HG03025 (cell line): ENCODE measurements around the gene GMDS.

Experiments used
- ATAC-seq: cut with Tn5 transposase; IDR thresholded peaks from one replicate; pipeline ENCODE4 v1.9.1; 2021; ENCODE audit warnings: mild to moderate bottlenecking, moderate library complexity; ENCODE audit not compliant: unreplicated experiment, low FRiP score

GMDS gene

GRCh38 chr6:1796706-1797529 lies 448.5 kb downstream of the GMDS start:
- ATAC-seq = peak; percentile 84

DNA sequence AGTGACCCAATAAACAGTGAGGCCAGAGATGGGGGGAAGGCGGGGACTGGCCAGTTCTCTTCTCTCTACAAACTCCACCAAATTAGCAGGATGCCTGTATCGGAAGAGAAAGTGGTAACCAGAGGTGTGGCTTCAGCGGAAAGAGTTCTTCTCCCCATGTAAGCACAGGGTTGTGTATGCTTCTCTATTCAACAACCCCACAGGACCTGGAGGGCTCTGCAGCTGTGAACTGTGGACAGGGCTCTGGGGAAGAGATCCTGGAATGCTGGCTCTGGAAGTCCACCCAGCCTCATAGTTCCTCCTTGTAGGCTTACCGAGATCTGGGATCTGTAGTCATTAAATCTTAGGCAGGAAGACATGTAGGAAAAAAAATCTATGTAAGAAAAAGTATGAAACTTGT lies 449.5 kb downstream of the GMDS start:
- no peak for ATAC-seq

DNA sequence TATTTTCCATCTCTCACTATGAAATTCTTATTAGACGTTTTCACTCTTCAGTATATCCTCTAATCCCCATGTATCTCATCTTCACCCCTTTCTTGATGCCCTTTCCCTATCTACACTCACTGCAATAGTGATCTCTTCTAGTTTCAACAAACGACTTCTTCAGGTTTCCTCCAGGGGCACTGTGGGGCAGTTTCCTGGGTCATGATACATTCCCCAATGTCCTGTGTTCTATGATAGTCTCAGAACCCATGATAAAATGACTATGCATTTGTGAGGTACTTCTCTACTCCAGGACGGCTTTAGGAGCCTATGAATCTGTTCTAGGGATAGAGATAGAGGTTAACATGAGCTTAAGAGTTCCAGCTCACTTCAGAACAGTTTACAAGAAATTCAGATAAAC lies 452.4 kb downstream of the GMDS start:
- ATAC-seq = no peak

DNA sequence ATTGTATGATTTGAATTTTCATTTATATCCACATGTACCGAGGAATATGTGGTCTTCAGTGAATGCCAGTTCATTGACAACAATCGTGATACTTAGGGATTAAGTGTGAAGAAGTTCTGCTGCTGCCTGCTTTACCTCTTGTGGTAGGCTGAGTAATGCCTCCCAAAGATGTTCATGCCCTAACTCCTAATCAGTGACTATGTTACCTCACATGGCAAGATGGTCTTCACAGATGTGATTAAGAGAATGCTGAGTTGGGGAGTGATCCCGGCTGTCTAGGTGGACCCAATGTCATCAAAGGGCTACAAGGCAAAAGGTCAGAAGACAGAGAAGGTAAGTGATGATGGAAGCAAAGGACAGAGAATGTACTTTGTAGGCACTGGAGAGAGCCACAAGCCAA lies 454.7 kb downstream of the GMDS start:
- ATAC-seq = no peak

DNA sequence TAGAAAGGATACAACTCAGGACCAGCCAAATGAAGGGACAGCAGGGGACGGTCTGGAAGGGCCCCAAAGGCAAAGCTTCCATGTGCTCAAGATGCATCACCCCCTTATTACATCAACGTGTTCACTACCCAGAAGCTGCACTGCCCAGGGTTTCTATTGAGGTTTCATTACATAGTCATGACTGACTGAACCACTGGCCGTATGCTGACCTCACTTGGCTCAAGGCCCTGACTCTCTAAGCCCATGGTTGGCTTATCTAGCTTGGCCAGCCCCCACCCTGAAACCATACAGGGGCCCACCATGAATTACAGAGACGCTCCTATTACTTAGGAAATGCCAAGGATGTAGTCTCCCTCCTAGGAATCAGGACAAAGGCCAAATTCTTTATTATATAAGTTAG lies 456.3 kb downstream of the GMDS start:
- ATAC-seq = no peak

GRCh38 chr6:1787894-1788293 lies 457.5 kb downstream of the GMDS start:
- ATAC-seq = no peak

DNA sequence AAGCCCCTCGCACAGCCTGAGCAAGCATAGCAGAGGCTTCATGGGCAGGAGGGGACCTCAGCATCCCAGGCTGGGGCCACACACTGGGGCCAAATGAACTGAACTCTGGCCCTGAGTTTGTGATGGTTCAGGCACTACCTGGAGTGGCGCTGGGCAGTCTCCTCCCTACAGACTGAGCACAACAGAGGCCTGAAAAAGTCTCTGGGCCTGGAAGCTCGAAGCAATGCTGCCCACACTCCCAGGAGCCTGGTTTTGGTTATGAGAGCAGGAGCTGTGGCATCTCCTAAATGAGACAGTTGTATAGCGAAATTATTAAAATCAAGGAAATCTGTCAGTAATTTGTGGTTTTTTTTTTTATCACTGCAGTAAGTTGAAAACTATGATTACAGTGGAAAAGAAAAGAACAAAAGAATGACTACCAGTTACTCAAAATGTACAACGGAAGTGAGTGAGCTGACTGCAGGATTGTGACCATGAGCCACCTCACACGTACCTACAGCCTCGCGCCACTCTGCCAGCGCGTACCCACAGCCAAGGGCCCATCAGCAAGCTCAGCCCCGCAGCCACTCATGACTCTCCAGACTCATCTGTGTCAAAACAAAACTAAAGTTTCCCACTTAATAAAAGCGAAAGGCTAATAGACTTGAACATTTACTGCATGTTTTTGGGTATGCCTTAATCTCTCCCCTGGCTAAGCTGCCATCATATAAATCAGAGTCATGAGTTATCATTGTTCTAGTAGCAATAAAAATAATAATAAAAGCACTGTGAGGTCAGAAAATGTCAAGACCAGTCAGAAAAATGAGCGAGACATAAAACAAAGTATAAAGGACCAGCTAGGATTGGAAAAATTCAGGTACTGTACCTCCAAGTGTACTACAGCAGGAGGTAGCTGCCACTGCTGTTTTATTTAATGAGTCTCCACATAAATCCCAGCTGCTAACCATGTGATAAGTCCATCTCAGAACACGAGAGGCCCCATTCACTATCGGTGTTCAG lies 458.7 kb downstream of the GMDS start:
- ATAC-seq = no peak

DNA sequence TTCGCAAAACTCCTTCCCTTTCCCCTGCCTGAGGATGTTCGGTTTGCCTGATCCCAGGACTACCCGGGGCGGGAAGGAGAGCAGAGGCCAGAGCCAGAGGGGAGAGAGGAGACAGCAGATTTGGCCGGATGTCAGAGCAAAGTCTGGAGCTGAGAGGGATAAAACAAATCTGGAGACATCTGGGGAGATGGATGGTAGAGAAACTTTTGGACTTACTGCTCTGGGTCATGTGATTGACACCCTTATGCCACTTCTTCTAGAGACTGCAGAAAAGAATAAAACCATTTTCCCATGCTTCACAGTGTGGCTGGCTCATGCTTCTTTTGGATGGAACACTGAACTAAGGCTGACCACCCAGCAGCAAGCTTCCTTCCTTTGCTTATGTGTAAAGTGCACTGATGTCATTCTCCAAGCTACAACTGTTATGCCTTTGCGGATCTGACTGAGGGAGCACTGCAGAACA lies 461.0 kb downstream of the GMDS start:
- no peak for ATAC-seq

GRCh38 chr6:1781817-1782184 lies 463.6 kb downstream of the GMDS start:
- no peak for ATAC-seq

DNA sequence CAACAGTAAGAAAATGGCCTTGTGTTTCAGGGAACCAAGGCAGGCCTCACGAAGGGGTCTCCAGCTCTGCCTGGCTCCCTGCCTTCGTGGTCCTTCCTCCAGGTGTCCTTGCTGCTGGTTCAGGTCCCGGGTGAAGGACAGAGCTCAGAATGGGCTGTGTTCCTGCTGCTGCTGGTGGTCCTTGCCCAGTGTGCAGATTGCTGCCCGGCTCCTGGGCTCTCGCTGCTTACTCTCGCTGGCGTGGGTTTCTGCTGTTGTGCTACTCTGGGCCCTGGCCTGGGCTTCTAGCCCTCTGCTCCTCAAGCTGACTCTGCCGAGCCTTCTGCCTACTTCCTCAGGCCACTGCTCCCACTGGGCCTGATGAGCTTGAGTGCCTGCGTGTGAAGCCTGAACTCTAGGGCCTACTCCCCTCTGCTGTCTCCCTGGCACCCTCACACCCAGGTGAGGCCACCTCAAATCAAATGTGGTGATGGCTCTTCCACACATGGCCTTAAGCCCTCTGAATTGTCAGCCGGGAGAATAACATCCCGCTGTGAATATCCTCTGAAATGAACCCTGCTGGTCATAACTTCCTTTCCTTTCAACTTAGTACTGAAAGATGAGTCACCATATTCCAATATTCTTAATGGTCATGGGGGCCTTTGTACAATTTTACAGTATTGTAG lies 464.1 kb downstream of the GMDS start:
- ATAC-seq = no peak

DNA sequence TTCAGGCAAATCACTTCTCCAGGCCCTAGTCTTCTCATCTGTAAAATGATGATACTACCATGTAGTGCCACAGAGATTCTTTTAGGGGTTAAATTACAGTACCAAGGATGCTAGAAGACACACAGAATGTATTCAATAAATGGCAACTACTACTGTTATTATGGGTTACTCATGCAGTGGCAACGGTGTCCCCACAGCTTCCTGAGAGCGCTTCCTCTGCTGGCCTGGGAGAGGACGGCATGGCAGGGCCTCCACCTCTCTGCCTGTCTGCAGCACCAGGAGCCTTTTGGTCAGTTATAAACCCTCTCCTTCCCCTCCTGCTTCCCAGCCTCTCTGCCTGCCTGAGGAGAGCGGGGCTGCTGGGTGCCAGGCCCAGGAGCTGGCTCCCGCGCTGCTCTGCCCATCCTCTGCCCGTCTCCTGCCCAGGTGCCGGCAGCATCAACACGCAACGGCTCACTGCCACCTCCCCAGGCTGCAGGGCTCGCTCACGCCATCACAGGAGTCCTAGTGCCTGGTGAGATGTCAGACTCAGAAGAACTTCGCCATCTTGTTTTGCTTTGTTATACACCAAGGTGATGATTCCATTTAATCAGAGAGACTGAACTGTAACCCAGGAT lies 465.0 kb downstream of the GMDS start:
- ATAC-seq = no peak

GRCh38 chr6:1778686-1779235 lies 466.6 kb downstream of the GMDS start:
- ATAC-seq = no peak

- no peak for ATAC-seq
These were observed 467.3 kb downstream of the GMDS start for GRCh38 chr6:1777921-1778685.

GRCh38 chr6:1775441-1775840 lies 470.0 kb downstream of the GMDS start:
- no peak for ATAC-seq

GRCh38 chr6:1774226-1774915 lies 471.0 kb downstream of the GMDS start:
- no peak for ATAC-seq

DNA sequence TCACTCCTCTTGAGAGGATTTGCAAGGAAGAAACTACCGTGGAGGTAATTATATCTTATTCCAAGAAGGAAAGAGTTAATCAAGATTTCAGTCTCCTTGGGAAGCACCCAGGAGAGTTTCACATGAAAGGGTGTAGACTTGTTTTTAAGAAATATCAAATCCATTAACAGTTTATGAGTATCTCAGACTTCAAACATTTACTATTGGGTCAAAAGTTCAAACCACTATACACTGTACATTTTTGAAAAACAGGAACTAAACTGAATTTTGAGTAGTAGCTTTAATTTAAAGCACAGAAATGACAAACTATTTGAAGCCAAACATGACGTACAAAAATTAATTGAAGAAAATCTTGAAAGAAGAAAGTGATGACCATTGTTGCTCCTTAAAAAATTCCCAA lies 471.7 kb downstream of the GMDS start:
- ATAC-seq = no peak

- ATAC-seq = no peak
These were observed 474.3 kb downstream of the GMDS start for GRCh38 chr6:1770968-1771723.

- no peak for ATAC-seq
These were observed 475.0 kb downstream of the GMDS start for GRCh38 chr6:1770435-1770843.
